KMS-11 (cell line): ENCODE results near the gene YPEL3.
"Not testable (repeated sequence)": the region's sequence is repeated elsewhere in the genome, so short reads cannot be mapped to it uniquely, and the experiment has no call there.

ENCODE experiments used
- H2AFZ ChIP-seq: fragments of 200-600 bp; sonication (generic); 2 replicates; pipeline ENCODE4 v1.6.1; 2016; ENCODE audit warnings: antibody characterized with exemption, mixed run types, low read depth
- H3K27ac ChIP-seq: fragments of 200-600 bp; sonication (generic); 2 replicates; pipeline ENCODE4 v1.6.1; 2016; ENCODE audit warnings: mild to moderate bottlenecking, mixed run types
- H3K27me3 ChIP-seq: fragments of 200-600 bp; sonication (generic); 2 replicates; pipeline ENCODE4 v1.6.1; 2017; ENCODE audit warnings: mild to moderate bottlenecking, low read depth, mixed run types, moderate library complexity; ENCODE audit not compliant: insufficient read depth
- H3K36me3 ChIP-seq: fragments of 200-600 bp; sonication (generic); 2 replicates; pipeline ENCODE4 v1.6.1; 2017; ENCODE audit warnings: mild to moderate bottlenecking, mixed run types; ENCODE audit not compliant: insufficient read depth
- H3K4me1 ChIP-seq: fragments of 200-600 bp; sonication (generic); 2 replicates; pipeline ENCODE4 v1.6.1; 2016; ENCODE audit warnings: mild to moderate bottlenecking, low read depth, mixed run types; ENCODE audit not compliant: poor library complexity, severe bottlenecking
- H3K4me2 ChIP-seq: fragments of 200-600 bp; sonication (generic); 2 replicates; pipeline ENCODE4 v1.7.0; 2016; ENCODE audit warnings: mild to moderate bottlenecking, mixed run types
- H3K4me3 ChIP-seq: fragments of 200-600 bp; sonication (generic); IDR thresholded peaks from 2 replicates; pipeline ENCODE4 v1.6.1; 2017; ENCODE audit warnings: low read depth, low read length, mixed read lengths; ENCODE audit not compliant: insufficient read depth
- H3K79me2 ChIP-seq: fragments of 200-600 bp; sonication (generic); 2 replicates; pipeline ENCODE4 v1.6.1; 2016; ENCODE audit warnings: low read depth, mixed run types; ENCODE audit not compliant: insufficient read depth
- H3K9ac ChIP-seq: fragments of 200-600 bp; sonication (generic); 2 replicates; pipeline ENCODE4 v1.6.1; 2016; ENCODE audit warnings: mild to moderate bottlenecking, mixed run types
- H4K20me1 ChIP-seq: fragments of 200-600 bp; sonication (generic); 2 replicates; pipeline ENCODE4 v1.6.1; 2016; ENCODE audit warnings: mild to moderate bottlenecking, mixed run types; ENCODE audit not compliant: insufficient read depth
- CTCF ChIP-seq: fragments of 200-600 bp; sonication (generic); conservative IDR thresholded peaks from 2 replicates; pipeline ENCODE4 v1.6.1; 2017; ENCODE audit warnings: low read depth, mild to moderate bottlenecking, antibody characterized with exemption, low read length, moderate library complexity, mixed read lengths

YPEL3 gene

GRCh38 chr16:30115238-30115637, 19.2 kb upstream of the YPEL3 start:
- Histone ChIP-seq H3K4me1 (peaks cover 32% of the 10 kb centered on the region), H3K27me3 (no peaks in the 10 kb centered on the region), H4K20me1 (no peaks in the 10 kb centered on the region), H3K36me3 (no peaks in the 10 kb centered on the region), H2AFZ (no peak overlapping the region), H3K4me3 (no peak overlapping the region), H3K27ac (peak overlapping the region; percentile 26; the same call in 1 of the 2 replicates), H3K4me2 (peak overlapping the region; percentile 42; the same call in 1 of the 2 replicates), H3K9ac (no peak overlapping the region), H3K79me2 (no peaks in the 10 kb centered on the region)
- TF ChIP-seq CTCF: no peak

GRCh38 chr16:30114833-30115232, 18.8 kb upstream of the YPEL3 start:
- not testable (repeated sequence) for H3K9ac ChIP-seq, H3K4me3 ChIP-seq, H3K79me2 ChIP-seq, H3K27me3 ChIP-seq, H2AFZ ChIP-seq, H4K20me1 ChIP-seq, H3K36me3 ChIP-seq
- Histone ChIP-seq H3K27ac (peak overlapping the region; percentile 26; the same call in 1 of the 2 replicates), H3K4me1 (peaks cover 32% of the 10 kb centered on the region), H3K4me2 (peak overlapping the region; percentile 42)

DNA sequence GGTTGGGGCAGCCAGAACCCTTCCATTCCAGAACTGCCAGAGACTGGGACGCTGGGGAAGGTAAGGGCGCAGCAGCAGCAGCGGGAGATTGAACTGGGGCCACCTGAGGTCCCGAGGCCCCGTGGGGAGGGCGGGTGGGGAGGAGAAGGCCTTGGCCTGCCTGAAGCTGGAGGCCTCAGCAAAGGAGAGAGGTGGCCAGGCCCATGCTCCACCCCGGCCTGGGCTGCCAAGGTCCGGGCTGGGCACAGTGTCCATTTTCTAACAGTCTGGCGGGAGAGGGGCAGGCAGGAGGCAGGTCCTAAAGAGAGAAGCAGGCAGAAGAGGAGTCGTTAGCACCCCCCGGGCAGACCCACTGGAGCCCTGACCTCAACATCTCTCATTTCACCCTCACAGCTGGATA, 18.4 kb upstream of the YPEL3 start:
- peak overlapping the region; percentile 42 for H3K4me2 ChIP-seq
- no peak overlapping the region for H3K4me3 ChIP-seq
- no peak for TF ChIP-seq CTCF
- H3K27me3 ChIP-seq: no peaks in the 10 kb centered on the region
- H2AFZ ChIP-seq: no peak overlapping the region
- H3K4me1 ChIP-seq: peaks cover 32% of the 10 kb centered on the region
- no peaks in the 10 kb centered on the region for H3K79me2 ChIP-seq
- H3K9ac ChIP-seq: no peak overlapping the region
- H4K20me1 ChIP-seq: no peaks in the 10 kb centered on the region
- H3K36me3 ChIP-seq: no peaks in the 10 kb centered on the region
- H3K27ac ChIP-seq: peak overlapping the region; percentile 26; the same call in 1 of the 2 replicates

DNA sequence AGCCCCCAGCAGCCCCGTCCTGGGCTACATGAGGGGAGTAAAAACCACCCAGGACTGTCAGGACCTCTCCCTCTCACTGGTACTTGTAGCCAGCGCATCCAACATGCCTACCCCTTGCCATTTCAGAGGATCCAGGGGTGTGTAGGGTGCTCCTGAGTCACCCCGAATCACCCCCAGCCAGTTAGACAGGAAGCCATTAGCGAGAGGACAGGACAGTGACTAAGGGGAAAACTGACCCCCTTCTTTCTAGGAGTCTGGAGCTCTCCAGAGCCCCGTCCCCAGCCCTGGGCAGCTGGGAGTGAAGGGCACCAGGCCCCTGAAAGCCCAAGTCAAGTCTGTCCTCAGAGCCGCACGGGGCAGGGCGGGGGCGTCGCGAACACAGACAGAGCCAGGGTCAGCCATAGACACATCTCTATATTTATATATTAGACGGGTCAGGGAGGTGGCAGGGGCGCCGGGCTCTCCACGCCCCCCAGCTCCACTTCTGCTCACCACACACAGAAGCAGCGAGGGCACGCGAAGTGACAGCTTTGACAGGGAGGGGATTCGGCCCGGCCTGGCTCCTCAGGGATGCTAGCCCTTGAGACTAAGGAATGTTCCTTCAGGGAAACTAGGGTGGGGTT, 17.8 kb upstream of the YPEL3 start:
- H3K27me3 ChIP-seq: no peaks in the 10 kb centered on the region
- no peaks in the 10 kb centered on the region for H3K36me3 ChIP-seq
- no peaks in the 10 kb centered on the region for H4K20me1 ChIP-seq
- H3K4me1 ChIP-seq: peaks cover 32% of the 10 kb centered on the region
- no peak overlapping the region for H3K9ac ChIP-seq
- no peak overlapping the region for H2AFZ ChIP-seq
- H3K4me3 ChIP-seq: no peak overlapping the region
- no peaks in the 10 kb centered on the region for H3K79me2 ChIP-seq
- no peak overlapping the region for H3K27ac ChIP-seq
- H3K4me2 ChIP-seq: no peak overlapping the region
- TF ChIP-seq CTCF: no peak

DNA sequence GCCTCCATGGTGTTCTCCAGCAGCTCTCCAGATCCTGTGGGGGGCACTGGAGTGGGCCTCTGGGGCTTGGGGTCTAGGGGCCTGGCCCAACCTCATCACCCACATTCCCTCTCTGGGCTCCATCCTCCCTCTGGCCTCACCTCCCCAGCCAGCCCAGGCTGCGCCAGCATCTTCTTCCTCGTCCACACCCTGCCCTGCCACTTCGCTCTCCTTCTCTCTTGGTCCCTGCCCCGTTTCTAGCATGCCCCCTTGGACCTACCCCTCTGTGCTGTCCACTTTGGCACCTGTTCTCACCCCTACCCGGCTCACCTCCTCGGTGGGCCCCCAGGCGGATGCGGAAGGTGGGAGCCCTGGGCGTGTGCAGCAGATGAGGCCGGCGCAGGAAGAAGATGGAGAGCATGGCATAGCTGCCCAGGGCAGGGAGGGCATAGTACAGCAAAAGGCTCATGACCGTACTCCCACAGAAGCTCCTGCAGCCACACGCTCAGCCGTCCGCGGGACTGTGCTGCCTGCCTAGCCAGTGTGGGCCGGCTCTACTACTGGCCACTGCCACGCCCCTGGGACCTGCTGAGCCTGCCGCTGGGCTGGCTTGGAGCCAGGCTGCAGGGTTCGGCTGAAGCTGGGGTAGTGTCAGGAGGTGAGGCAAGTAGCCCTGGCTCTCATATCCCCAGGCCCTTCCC, 17.2 kb upstream of the YPEL3 start, which contains the start of gene GDPD3:
Gene GDPD3 (minus strand): TSS at position 507 of the 680 bp plus-strand sequence. CDS start 59 bp downstream, at position 448.
- Histone ChIP-seq H3K4me2 (no peak within 1 kb of the TSS), H3K27ac (no peak within 1 kb of the TSS), H2AFZ (no peak within 1 kb of the TSS), H3K27me3 (no peaks in the 10 kb centered on the region), H3K36me3 (no peaks in the 10 kb centered on the region), H3K4me3 (no peak within 1 kb of the TSS), H3K4me1 (peaks cover 32% of the 10 kb centered on the region), H4K20me1 (no peaks in the 10 kb centered on the region), H3K9ac (no peak within 1 kb of the TSS), H3K79me2 (no peaks in the 10 kb centered on the region)
- TF ChIP-seq CTCF: peak; percentile 28; the same call in 1 of the 2 replicates
